IMR-90 (cell line): ENCODE results near the gene AOPEP. TPM values are rescaled to one million over a fixed set of nuclear protein-coding genes. Genes with fewer than 3 reads are reported as not detected.

ENCODE experiments used
- ATAC-seq: fragments of 200-7000 bp; cut with Tn5 transposase; 2 replicates; pipeline ENCODE4 v1.9.1; 2020; ENCODE audit warnings: low read depth, mild to moderate bottlenecking, moderate library complexity
- BruUV-seq: library from RNA; stranded (reverse); fragments of 400-500 nt; replicated peaks from 2 replicates; lab custom pipeline; 2021; lab: Mats Ljungman, UMichigan
- CTCF ChIA-PET: fragments of 300-600 bp; formaldehyde crosslinking; extraction: SDS; loops from one replicate; lab custom pipeline; 2021; ENCODE audit warnings: antibody characterized with exemption; lab: Yijun Ruan, JAX
- POLR2A ChIA-PET: fragments of 300-600 bp; sonication (Branson Sonifier 250); formaldehyde crosslinking; loops from one replicate; lab custom pipeline; 2022; ENCODE audit warnings: antibody characterized with exemption; ENCODE audit not compliant: unreplicated experiment; lab: Charles Lee
- DNase-seq: peaks from one replicate; pipeline ENCODE4 v3.0.0; 2013
- H2AFZ ChIP-seq: replicated peaks from 2 replicates; pipeline ENCODE3; 2013; ENCODE audit warnings: low read length, mild to moderate bottlenecking; ENCODE audit not compliant: poor library complexity
- H2AK5ac ChIP-seq: 2 replicates; pipeline ENCODE4 v1.6.1; 2013; ENCODE audit warnings: low read depth, low read length, inconsistent platforms
- H2AK9ac ChIP-seq: replicated peaks from 2 replicates; pipeline ENCODE3; 2013; ENCODE audit warnings: mild to moderate bottlenecking, low read depth, low read length, moderate library complexity; ENCODE audit not compliant: poor library complexity
- H2BK120ac ChIP-seq: 2 replicates; pipeline ENCODE4 v1.6.1; 2013; ENCODE audit warnings: low read depth, low read length, inconsistent platforms
- H2BK15ac ChIP-seq: 3 replicates; pipeline ENCODE4 v1.6.1; 2013; ENCODE audit warnings: low read depth, low read length, inconsistent platforms
- H2BK20ac ChIP-seq: 2 replicates; pipeline ENCODE4 v1.6.1; 2013; ENCODE audit warnings: low read depth, mild to moderate bottlenecking, inconsistent platforms, low read length, moderate library complexity
- H2BK5ac ChIP-seq: 2 replicates; pipeline ENCODE4 v1.6.1; 2013; ENCODE audit warnings: mild to moderate bottlenecking, low read depth, low read length, inconsistent platforms; ENCODE audit not compliant: poor library complexity, severe bottlenecking
- H3K14ac ChIP-seq: replicated peaks from 2 replicates; pipeline ENCODE4 v1.6.1; 2013; ENCODE audit warnings: low read depth, low read length, inconsistent platforms
- H3K18ac ChIP-seq: 2 replicates; pipeline ENCODE4 v1.6.1; 2013; ENCODE audit warnings: low read depth, low read length, control low read depth
- H3K23ac ChIP-seq: 2 replicates; pipeline ENCODE4 v1.6.1; 2013; ENCODE audit warnings: low read depth, low read length, inconsistent platforms
- H3K27ac ChIP-seq: 2 replicates; pipeline ENCODE4 v1.5.1; 2013; ENCODE audit warnings: mild to moderate bottlenecking, control low read depth, low read length; ENCODE audit not compliant: insufficient read depth
- H3K27me3 ChIP-seq: 2 replicates; pipeline ENCODE4 v1.6.1; 2013; ENCODE audit warnings: low read length; ENCODE audit not compliant: control insufficient read depth, insufficient read depth
- H3K36me3 ChIP-seq: 2 replicates; pipeline ENCODE4 v1.6.1; 2013; ENCODE audit warnings: low read length, mixed read lengths; ENCODE audit not compliant: control insufficient read depth, insufficient read depth
- H3K4ac ChIP-seq: 2 replicates; pipeline ENCODE4 v1.6.1; 2013; ENCODE audit warnings: low read depth, low read length, inconsistent platforms
- H3K4me1 ChIP-seq: 2 replicates; pipeline ENCODE4 v1.6.1; 2013; ENCODE audit warnings: low read length, mixed read lengths; ENCODE audit not compliant: control insufficient read depth, insufficient read depth
- H3K4me2 ChIP-seq: 2 replicates; pipeline ENCODE4 v1.6.1; 2013; ENCODE audit warnings: low read depth, mild to moderate bottlenecking, control low read depth, low read length, moderate library complexity
- H3K4me3 ChIP-seq: 2 replicates; pipeline ENCODE4 v1.5.1; 2013; ENCODE audit warnings: low read depth, mild to moderate bottlenecking, control low read depth, low read length, moderate library complexity; ENCODE audit not compliant: insufficient read depth
- H3K56ac ChIP-seq: 2 replicates; pipeline ENCODE4 v1.6.1; 2013; ENCODE audit warnings: low read length, inconsistent platforms; ENCODE audit not compliant: insufficient read depth; ENCODE audit errors: extremely low read depth
- H3K79me1 ChIP-seq, 2 experiments: 2 replicates each; pipeline ENCODE4 v1.6.1; 2013; ENCODE audit warnings: low read length in 2 of 2, inconsistent platforms in 1 of 2, low read depth in 1 of 2
- H3K9ac ChIP-seq: 2 replicates; pipeline ENCODE4 v1.6.1; 2013; ENCODE audit warnings: low read depth, low read length, control low read depth
- H3K9me1 ChIP-seq: 2 replicates; pipeline ENCODE4 v1.6.1; 2013; ENCODE audit warnings: low read length, inconsistent platforms; ENCODE audit not compliant: insufficient read depth
- H3K9me3 ChIP-seq: 2 replicates; pipeline ENCODE4 v1.6.1; 2013; ENCODE audit warnings: low read length; ENCODE audit not compliant: control insufficient read depth, insufficient read depth
- H4K20me1 ChIP-seq: 2 replicates; pipeline ENCODE4 v1.6.1; 2013; ENCODE audit warnings: low read length, inconsistent platforms; ENCODE audit not compliant: insufficient read depth
- H4K5ac ChIP-seq: 2 replicates; pipeline ENCODE4 v1.6.1; 2013; ENCODE audit warnings: mild to moderate bottlenecking, low read depth, low read length, control low read depth
- H4K8ac ChIP-seq, 2 experiments: 2 replicates each; pipeline ENCODE4 v1.6.1; 2013; ENCODE audit warnings: low read depth in 2 of 2, low read length in 2 of 2, control low read depth in 1 of 2, inconsistent platforms in 1 of 2
- H4K91ac ChIP-seq: 2 replicates; pipeline ENCODE4 v1.6.1; 2013; ENCODE audit warnings: low read depth, low read length, inconsistent platforms; ENCODE audit not compliant: insufficient read depth
- BHLHE40 ChIP-seq: fragments of 150-350 bp; IDR thresholded peaks from 2 replicates; pipeline ENCODE4 v1.6.1; 2016; ENCODE audit warnings: mild to moderate bottlenecking, low read depth, low read length
- CEBPB ChIP-seq: IDR thresholded peaks from 2 replicates; pipeline ENCODE4 v1.6.1; 2012; ENCODE audit warnings: low read depth, low read length, improper control_type of control experiment
- CHD1 ChIP-seq: IDR thresholded peaks from 2 replicates; pipeline ENCODE4 v1.6.1; 2012; ENCODE audit warnings: low read depth, low read length, improper control_type of control experiment
- CTCF ChIP-seq: conservative IDR thresholded peaks from 2 replicates; pipeline ENCODE4 v1.5.1; 2012; ENCODE audit warnings: mild to moderate bottlenecking, low read depth, low read length, improper control_type of control experiment
- ELK1 ChIP-seq: fragments of 150-350 bp; IDR thresholded peaks from 2 replicates; pipeline ENCODE4 v1.6.1; 2016; ENCODE audit warnings: low read depth, mild to moderate bottlenecking, low read length, moderate library complexity, borderline replicate concordance
- FOS ChIP-seq: fragments of 150-350 bp; IDR thresholded peaks from 2 replicates; pipeline ENCODE4 v1.6.1; 2016; ENCODE audit warnings: low read depth, low read length
- MAFK ChIP-seq: IDR thresholded peaks from 2 replicates; pipeline ENCODE4 v1.6.1; 2012; ENCODE audit warnings: low read depth, low read length, improper control_type of control experiment
- MAZ ChIP-seq: IDR thresholded peaks from 2 replicates; pipeline ENCODE4 v1.6.1; 2012; ENCODE audit warnings: low read depth, mild to moderate bottlenecking, low read length, improper control_type of control experiment, moderate library complexity, borderline replicate concordance
- MXI1 ChIP-seq: IDR thresholded peaks from 2 replicates; pipeline ENCODE4 v1.6.1; 2012; ENCODE audit warnings: low read depth, mild to moderate bottlenecking, low read length, moderate library complexity, borderline replicate concordance
- NFE2L2 ChIP-seq: fragments of 150-350 bp; IDR thresholded peaks from 2 replicates; pipeline ENCODE4 v1.6.1; 2016; ENCODE audit warnings: low read depth, mild to moderate bottlenecking, low read length
- POLR2A ChIP-seq: IDR thresholded peaks from 2 replicates; pipeline ENCODE4 v1.6.1; 2012; ENCODE audit warnings: mild to moderate bottlenecking, low read depth, low read length
- RAD21 ChIP-seq: IDR thresholded peaks from 2 replicates; pipeline ENCODE4 v1.6.1; 2012; ENCODE audit warnings: low read length, improper control_type of control experiment
- RCOR1 ChIP-seq: IDR thresholded peaks from 2 replicates; pipeline ENCODE4 v1.6.1; 2012; ENCODE audit warnings: mild to moderate bottlenecking, low read length, improper control_type of control experiment; ENCODE audit not compliant: insufficient replicate concordance
- RFX5 ChIP-seq: IDR thresholded peaks from 2 replicates; pipeline ENCODE4 v1.8.0; 2012; ENCODE audit warnings: low read depth, mild to moderate bottlenecking, low read length, moderate library complexity
- SMC3 ChIP-seq: fragments of 150-350 bp; IDR thresholded peaks from 2 replicates; pipeline ENCODE4 v1.6.1; 2016; ENCODE audit warnings: low read depth, mild to moderate bottlenecking, antibody characterized with exemption, low read length, moderate library complexity
- USF2 ChIP-seq: fragments of 150-350 bp; IDR thresholded peaks from 2 replicates; pipeline ENCODE4 v1.6.1; 2017; ENCODE audit warnings: mild to moderate bottlenecking, antibody characterized with exemption, low read length, low read depth
- WGBS, 2 experiments: methylation state at CpG; one replicate each; pipeline versions ENCODE4 v1.1.5 to v1.1.7; 2013; ENCODE audit warnings: missing lambda C conversion rate in 2 of 2; ENCODE audit not compliant: insufficient read length in 1 of 2; ENCODE audit errors: extremely low coverage in 2 of 2; 5-methylcytosine and 5-hydroxymethylcytosine counted together
- dilution Hi-C: fragments of 300-500 bp; cut with HindIII; formaldehyde crosslinking; loops from one replicate; pipeline ENCODE4 v1.14.3; 2018; ENCODE audit warnings: low sequenced_read_pairs; ENCODE audit not compliant: unreplicated experiment
- in situ Hi-C: fragments of 300-500 bp; cut with MboI; formaldehyde crosslinking; loops from 3 replicates; pipeline ENCODE4 v1.14.3; 2019; ENCODE audit warnings: low sequenced_read_pairs, inconsistent platforms, mixed read lengths
- intact Hi-C: fragments of 100-400 bp; cut with micrococcal nuclease; formaldehyde crosslinking; loops from 2 replicates; pipeline ENCODE4 v1.10.0; 2022
- polyA plus RNA-seq, 3 experiments: library from polyadenylated mRNA; depleted of rRNA; stranded (reverse); fragments of >200 nt; gene quantifications; 2 replicates each; pipeline ENCODE4 v1.2.3, GENCODE V29; 2012; ENCODE audit warnings: low replicate concordance in 1 of 3
- total RNA-seq: library from RNA; depleted of rRNA; stranded (reverse); fragments of >200 nt; gene quantifications from 2 replicates; pipeline ENCODE4 v1.2.3, GENCODE V29; 2012

AOPEP gene
- total and polyA plus RNA-seq, 2 of the 4 experiments (the other 2 are of a cell fraction) = 34.9 to 38.7 TPM

- WGBS, 2 experiments = 95% methylated on average over 18 of the region's 29 CpGs; no CpG with 5 or more reads in 1 of the 2 experiments
- Histone ChIP-seq H3K9me1 (peaks cover 15% of the 10 kb centered on the region), H2BK5ac (no peak overlapping the region), H4K5ac (no peak overlapping the region), H3K4me2 (no peak overlapping the region), H2BK15ac (no peak overlapping the region), H3K27ac (no peak overlapping the region), H4K91ac (no peak overlapping the region), H3K27me3 (no peaks in the 10 kb centered on the region), H2AK5ac (no peak overlapping the region), H3K36me3 (peaks cover 75% of the 10 kb centered on the region), H3K18ac (no peak overlapping the region), H3K4me1 (peaks cover 2% of the 10 kb centered on the region; the same call in 1 of the 2 replicates), H2BK120ac (no peak overlapping the region), H2AK9ac (no peak overlapping the region), H3K4me3 (no peak overlapping the region), H3K9me3 (no peaks in the 10 kb centered on the region), H3K14ac (no peak overlapping the region), H4K20me1 (peaks cover 56% of the 10 kb centered on the region), H4K8ac (no peak overlapping the region), H2BK20ac (no peak overlapping the region), H3K4ac (no peak overlapping the region), H3K9ac (no peak overlapping the region), H3K23ac (no peak overlapping the region), H3K79me1 (peaks cover 31 to 79% of the 10 kb centered on the region in 2 experiments), H2AFZ (no peak overlapping the region), H3K56ac (no peak overlapping the region)
- DNase-seq (no peak), ATAC-seq (no peak)
- no TSS peak for BruUV-seq
- in situ Hi-C loops (no loop called here), intact Hi-C loops (no loop called here), dilution Hi-C loops (no loop called here)
- POLR2A ChIA-PET = no interaction called here
- CTCF ChIA-PET = no interaction called here
- no peak for TF ChIP-seq NFE2L2
- no peak for TF ChIP-seq RCOR1
- TF ChIP-seq SMC3 = no peak
- TF ChIP-seq CEBPB = no peak
- no peak for TF ChIP-seq RFX5
- no peak for TF ChIP-seq CHD1
- no peak for TF ChIP-seq CTCF
- TF ChIP-seq MXI1 = no peak
- TF ChIP-seq POLR2A = no peak
- no peak for TF ChIP-seq BHLHE40
- no peak for TF ChIP-seq RAD21
- TF ChIP-seq FOS = no peak
- TF ChIP-seq MAZ = no peak
- no peak for TF ChIP-seq ELK1
- no peak for TF ChIP-seq USF2
- TF ChIP-seq MAFK = no peak
These were observed 358.7 kb downstream of the AOPEP start for GRCh38 chr9:95085036-95085770.
